Effector CD8-positive, alpha-beta T cell (primary cell): ENCODE data around the gene ABCD3.
"Not testable (repeated sequence)": the region's sequence is repeated elsewhere in the genome, so short reads cannot be mapped to it uniquely, and the experiment has no call there.

Experiments
- DNase-seq: peaks from one replicate; lab custom pipeline; 2025; lab: John Stamatoyannopoulos, UW

Gene ABCD3

DNA sequence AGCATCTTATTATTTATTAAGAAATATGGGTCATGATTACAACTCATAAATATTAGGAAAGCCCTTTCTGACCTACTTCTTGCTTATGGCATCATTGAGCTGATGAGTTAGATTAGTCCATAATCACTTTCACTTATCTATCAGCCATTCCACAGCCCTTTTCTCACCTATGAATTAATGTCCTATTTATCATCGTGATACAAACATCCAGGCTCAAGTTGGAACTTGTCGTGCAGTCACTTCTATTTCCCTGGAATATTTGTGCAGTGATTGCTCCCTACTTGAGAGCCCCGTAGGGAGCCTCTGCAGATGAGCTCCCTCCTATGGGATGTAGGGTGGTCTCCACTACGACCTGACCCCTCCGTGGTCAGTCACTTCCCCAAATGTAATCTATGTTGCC, 131.5 kb downstream of the ABCD3 start:
- no peak for DNase-seq

DNA sequence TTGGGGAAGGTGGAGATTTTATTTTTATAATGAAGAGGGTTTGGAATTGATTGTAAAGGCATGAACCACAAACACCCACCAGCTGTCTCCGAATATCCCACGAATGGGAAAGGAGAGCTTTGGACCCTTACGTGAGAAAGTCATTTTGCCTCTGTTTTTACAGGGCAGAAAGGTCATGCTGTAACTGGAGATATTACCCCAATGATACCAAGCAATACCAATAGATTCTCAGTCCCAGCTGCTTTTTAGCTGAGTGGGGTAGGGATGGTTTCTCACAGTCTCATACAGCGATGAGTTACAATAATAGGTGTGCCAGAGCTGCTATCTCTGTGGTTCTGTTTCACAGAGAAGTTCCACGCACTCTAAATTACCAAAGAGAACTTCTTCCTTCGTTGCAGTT, 132.2 kb downstream of the ABCD3 start:
- DNase-seq, result no peak

GRCh38 chr1:94550800-94551241, 132.6 kb downstream of the ABCD3 start:
- DNase-seq, result no peak

GRCh38 chr1:94551449-94551848, 133.3 kb downstream of the ABCD3 start:
- no peak for DNase-seq

DNA sequence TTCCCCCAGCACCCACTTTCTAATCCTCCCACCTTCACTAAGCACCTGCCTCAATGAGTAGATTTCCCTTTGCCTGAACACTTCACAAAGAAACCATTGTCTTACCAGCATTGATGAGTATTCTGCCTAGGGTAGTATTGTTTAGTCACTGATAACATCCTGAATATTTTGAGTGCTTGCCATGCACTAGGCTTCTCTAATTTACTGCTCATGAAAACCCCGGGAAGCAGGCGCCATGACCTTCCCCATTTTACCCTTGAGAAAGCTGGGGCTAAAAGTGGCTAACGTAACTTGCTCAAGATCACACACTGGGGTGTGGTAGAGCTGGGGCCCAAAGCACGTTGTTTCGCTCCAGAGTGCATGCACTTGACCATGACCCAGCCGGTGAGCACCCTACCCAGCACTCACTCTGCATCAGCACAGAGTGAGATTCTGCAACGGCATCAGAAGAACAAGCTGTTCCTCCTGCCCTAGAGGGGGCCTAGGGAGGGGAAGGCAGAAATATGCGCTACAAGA, 133.9 kb downstream of the ABCD3 start:
- no peak for DNase-seq

DNA sequence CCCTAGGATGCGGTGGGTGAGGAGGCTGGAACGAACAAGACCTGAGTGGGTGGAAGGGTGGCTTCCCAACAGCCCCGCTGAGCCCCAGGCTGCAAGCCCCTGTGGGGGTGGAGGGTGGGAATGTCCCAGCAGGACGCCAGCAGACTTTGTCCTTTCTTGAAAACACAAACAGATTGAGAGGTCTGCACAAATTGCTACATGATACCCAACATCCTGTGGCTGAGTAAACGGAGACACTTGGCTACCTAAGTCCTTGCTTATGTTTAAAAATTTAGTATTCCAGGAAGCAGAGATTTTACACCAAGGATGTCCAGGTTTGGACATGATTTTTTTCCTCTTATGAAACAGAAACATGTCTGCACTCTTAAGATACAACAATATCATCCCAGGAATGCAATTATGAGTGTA, 135.1 kb downstream of the ABCD3 start:
- no peak for DNase-seq

DNA sequence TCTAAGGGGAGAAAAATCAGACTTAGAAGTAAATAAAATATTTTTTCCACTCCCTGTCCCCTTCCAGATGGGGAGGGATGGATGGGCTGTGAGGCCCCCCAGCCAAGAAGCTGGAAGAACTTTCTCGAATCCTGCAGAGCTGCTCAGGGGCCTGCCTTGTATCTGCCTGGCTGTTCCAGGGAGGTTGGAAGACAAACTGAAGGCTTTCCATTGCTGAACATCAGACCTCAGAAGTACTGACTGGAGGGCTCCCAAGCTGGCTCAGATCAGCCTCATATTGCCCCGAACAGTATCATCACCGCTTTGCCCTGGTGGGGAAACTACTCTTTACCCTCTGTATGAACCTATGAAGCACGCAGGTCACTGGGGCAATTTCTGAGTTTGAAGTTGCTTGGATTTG, 135.7 kb downstream of the ABCD3 start:
- DNase-seq, result no peak

- DNase-seq, result no peak
These were observed 136.4 kb downstream of the ABCD3 start for GRCh38 chr1:94554580-94554979.

- DNase-seq, result no peak
These were observed 136.9 kb downstream of the ABCD3 start for GRCh38 chr1:94555091-94555490.

GRCh38 chr1:94559921-94560320, 141.7 kb downstream of the ABCD3 start:
- no peak for DNase-seq

DNA sequence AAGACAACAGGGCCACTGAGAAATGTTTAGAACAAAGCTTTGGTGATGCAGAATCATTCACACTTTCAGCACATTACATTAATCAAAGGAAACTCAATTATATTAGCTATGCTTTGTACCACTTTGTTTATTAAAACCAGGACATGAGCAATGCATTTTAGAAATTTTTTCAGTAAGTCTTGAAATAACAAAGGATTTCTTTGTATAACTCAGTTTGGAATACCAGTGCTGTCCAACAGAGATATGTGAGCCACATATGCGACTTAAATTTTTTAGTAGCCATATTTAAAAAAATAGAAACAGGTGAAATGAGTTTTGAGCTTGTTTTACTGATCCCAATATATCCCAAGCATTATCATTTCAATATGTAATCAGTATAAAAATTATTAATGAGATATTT, 142.1 kb downstream of the ABCD3 start:
- DNase-seq, result no peak

DNA sequence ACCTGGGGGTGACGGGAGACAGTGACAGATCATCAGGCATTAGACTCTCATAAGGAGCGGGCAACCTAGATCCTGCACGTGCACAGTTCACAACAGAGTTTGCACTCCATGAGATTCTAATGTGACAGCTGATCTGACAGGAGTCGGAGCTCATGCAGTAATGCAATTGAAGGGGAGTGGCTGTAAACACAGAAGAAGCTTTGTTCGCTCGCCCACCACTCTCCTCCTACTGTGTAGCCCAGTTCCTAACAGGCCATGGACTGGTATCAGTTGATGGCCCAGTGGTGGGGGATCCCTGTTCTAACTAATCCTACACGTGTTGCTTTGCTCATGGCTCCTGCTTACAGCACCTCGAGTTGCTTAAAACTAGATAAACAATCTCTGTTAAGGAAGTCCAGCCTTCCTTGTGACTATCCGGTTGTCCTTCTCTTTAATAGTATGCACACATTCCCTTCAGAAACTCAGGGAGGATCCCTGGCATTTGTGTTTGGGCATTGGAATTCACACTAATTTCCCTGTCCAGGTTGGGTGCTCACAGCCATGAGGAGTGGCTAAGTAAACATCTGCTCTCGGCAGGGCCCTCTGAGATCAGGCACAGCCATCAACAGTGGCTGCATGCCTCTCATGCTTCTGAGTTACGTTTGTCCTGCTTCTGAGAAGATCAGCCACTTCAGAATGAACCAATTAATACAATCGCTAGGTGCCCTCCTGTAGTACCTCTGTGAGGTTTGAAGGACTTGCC, 144.5 kb downstream of the ABCD3 start:
- DNase-seq, result no peak

GRCh38 chr1:94565901-94566300, 147.7 kb downstream of the ABCD3 start:
- no peak for DNase-seq

DNA sequence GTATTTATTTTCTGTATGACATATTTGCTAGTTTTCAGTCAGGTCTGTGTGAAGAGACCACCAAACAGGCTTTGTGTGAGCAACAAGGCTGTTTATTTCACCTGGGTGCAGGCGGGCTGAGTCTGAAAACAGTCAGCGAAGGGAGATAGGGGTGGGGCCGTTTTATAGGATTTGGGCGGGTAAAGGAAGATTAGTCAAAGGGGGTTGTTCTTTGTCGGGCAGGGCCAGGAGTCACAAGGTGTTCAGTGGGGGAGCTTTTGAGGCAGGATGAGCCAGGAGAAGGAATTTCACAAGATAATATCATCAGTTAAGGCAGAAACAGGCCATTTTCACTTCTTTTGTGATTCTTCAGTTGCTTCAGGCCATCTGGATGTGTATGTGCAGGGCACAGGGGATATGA, 148.2 kb downstream of the ABCD3 start:
- DNase-seq, result not testable (repeated sequence)

DNA sequence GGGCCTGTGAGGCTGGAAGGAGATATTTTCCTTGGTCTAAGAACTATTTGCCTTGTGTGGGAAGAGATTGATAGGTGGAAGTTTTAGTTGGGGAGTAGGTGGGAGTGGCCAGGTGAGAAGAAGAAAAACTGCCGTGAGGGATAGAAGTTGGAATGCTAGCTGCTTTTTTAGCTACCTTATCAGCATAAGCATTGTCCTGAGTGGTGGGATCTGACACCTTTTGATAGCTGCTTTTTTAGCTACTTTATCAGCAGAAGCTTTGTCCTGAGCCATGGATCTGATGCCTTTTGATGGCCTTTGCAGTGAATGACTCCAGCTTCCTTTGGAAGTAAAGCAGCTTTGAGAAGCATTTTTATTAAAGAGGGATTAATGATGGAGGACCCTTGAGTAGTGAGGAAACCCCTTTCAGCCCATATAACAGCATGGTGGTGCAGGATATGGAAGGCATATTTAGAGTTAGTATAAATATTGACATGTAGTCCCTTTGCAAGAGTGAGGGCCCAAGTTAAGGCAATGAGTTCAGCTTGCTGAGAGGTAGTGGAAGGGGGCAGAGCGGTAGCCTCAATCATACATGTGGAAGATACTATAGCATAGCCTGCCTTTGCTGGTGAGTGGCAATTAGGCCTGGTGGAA, 149.9 kb downstream of the ABCD3 start:
- not testable (repeated sequence) for DNase-seq
